ENCODE data around the gene TMEM132C. TPM values are rescaled to one million over a fixed set of nuclear protein-coding genes. Genes with fewer than 3 reads are reported as not detected.

Gene TMEM132C
- total RNA-seq, 1 donor from 2014 or later: not detected

DNA sequence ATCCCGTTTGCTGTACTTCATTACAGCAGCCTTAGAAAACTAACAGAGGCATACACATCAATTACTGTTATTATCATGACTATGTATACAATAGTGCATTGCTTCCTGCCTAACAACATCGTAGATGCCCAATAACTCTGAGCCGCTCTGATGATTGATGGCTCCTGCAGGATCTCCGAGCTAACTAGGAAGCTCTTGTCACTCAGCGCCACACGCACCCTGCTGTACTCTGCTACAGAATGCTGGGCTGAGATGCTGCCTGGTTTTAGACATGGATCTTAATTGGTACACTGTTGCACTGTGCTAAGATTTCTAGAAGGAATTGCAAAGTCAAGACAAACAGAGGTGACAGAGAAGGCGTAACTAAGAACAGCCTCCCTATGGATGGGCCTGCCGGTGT lies 387.5 kb downstream of the TMEM132C start:
- H3K4me3 ChIP-seq (ENCODE audit: low read depth, low read length): no peak overlapping the region
- TF ChIP-seq, protein P1, sequence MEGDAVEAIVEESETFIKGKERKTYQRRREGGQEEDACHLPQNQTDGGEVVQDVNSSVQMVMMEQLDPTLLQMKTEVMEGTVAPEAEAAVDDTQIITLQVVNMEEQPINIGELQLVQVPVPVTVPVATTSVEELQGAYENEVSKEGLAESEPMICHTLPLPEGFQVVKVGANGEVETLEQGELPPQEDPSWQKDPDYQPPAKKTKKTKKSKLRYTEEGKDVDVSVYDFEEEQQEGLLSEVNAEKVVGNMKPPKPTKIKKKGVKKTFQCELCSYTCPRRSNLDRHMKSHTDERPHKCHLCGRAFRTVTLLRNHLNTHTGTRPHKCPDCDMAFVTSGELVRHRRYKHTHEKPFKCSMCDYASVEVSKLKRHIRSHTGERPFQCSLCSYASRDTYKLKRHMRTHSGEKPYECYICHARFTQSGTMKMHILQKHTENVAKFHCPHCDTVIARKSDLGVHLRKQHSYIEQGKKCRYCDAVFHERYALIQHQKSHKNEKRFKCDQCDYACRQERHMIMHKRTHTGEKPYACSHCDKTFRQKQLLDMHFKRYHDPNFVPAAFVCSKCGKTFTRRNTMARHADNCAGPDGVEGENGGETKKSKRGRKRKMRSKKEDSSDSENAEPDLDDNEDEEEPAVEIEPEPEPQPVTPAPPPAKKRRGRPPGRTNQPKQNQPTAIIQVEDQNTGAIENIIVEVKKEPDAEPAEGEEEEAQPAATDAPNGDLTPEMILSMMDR (conservative IDR thresholded peaks at IDR 0.05; ENCODE audit: low read depth, low read length): no peak
- DNase-seq (ENCODE audit: low read depth): no peak

DNA sequence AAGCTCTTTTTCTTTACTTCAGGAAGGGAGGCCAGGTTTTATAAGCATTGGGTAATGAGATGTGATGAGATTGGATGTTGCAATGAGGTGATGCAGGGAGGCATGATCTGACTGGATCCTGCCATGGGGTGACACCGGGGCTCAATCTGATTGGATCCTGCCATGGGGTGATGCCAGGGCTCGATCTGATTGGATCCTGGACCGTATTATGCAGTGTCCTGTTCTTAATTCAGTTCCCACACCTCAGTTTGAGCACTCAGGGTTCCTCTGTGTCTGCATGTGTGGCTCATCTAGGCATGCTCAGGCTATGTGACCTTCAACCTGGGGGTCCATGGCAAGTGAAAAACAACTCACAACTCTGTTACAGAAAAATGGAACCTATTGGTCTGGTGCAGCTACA lies 390.4 kb downstream of the TMEM132C start:
- TF ChIP-seq, protein P1 (conservative IDR thresholded peaks at IDR 0.05; ENCODE audit: low read depth, low read length): no peak
- no peak for DNase-seq (ENCODE audit: low read depth)
- no peak overlapping the region for H3K4me3 ChIP-seq (ENCODE audit: low read depth, low read length)

DNA sequence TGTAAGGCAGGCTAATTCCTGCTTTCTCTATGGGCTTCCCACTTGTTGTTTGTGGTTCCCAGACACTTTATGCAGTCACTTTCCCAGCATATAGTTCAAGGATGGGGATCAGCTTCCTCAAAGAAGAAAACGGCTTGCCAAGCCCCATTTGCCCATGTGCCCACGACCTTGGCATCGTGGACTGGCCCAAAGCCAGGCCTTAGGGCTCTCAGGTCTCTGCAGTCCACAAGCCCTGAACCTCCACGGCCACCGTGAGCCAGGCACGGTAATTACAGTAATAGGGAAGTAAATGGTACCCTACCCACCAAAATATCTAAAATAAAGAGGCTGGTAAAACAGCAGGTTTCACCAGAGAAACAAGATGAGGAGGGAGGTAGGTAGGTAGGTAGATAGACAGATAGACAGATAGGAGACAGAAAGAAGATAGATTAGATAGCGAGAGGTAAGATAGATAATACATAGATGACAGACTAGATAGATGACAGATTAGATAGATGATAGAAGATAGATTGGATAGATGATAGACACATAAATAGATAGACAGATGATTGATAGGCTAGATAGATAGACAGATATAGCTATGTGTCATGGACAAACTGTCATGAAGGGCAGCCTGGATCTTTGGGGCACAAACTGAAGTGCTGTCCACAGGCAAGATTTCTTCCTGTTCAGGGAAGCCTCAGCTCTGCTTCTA lies 393.7 kb downstream of the TMEM132C start:
- no peak overlapping the region for H3K4me3 ChIP-seq (ENCODE audit: low read depth, low read length)
- TF ChIP-seq, protein P1 (conservative IDR thresholded peaks at IDR 0.05; ENCODE audit: low read depth, low read length): no peak
- no peak for DNase-seq (ENCODE audit: low read depth)

DNA sequence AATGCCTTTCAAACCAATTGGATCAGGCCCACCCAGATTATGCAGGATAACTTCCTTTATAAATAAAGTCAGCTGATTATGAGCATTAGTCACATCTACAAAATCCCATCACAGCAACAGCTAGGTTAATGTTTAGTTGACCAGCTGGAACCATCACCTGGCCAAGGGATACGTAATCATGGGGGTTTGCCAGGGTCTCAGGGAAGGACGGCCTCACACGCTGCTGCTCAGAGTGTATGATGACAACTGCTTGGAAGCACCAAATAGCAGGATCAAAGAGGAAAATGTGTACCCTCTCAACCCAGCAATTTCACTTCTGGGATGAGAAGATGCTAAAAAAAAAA lies 394.2 kb downstream of the TMEM132C start:
- peak; percentile 51 for DNase-seq (ENCODE audit: low read depth)
- TF ChIP-seq, protein P1 (conservative IDR thresholded peaks at IDR 0.05; ENCODE audit: low read depth, low read length): no peak
- H3K4me3 ChIP-seq (ENCODE audit: low read depth, low read length): no peak overlapping the region

DNA sequence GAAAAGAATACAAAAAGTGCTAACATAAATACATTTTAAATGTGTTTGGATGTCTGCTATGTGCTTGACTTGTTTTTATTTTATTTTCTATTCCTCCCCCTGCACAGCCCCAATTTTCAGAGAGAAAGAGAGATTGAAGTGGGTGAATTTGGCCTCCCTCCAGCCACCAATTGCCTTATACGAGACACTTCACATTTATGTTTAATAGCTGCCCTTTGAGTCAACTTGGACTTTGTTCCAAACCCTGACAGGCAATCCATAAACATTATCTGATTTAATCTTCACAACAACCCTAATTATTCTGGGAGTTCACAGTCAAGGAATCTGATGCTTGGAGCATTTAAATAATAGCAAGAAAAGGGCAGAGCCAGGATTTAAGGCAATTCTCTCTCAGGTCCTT lies 395.1 kb downstream of the TMEM132C start:
- TF ChIP-seq, protein P1 (conservative IDR thresholded peaks at IDR 0.05; ENCODE audit: low read depth, low read length): no peak
- DNase-seq (ENCODE audit: low read depth): no peak
- no peak overlapping the region for H3K4me3 ChIP-seq (ENCODE audit: low read depth, low read length)

DNA sequence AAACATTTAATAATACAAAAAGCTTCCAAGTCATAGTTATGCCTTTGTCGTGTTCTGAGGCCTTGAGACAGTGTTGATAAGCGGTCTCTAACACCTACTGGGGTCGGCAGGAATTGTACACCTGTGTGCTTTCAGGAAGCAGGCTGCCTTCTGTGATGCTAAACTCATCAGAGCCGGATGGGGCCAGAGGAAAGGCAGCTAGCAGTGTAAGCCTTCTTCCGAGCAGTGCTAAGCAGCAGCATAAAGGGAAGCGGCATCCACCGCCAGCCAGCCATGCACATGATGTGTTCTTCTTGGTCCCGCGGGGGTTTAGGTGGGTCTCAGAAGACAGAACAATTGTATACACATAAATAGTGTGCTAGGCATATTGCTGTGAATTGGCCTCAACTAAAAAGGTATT lies 397.5 kb downstream of the TMEM132C start:
- TF ChIP-seq, protein P1 (conservative IDR thresholded peaks at IDR 0.05; ENCODE audit: low read depth, low read length): no peak
- DNase-seq (ENCODE audit: low read depth): no peak

DNA sequence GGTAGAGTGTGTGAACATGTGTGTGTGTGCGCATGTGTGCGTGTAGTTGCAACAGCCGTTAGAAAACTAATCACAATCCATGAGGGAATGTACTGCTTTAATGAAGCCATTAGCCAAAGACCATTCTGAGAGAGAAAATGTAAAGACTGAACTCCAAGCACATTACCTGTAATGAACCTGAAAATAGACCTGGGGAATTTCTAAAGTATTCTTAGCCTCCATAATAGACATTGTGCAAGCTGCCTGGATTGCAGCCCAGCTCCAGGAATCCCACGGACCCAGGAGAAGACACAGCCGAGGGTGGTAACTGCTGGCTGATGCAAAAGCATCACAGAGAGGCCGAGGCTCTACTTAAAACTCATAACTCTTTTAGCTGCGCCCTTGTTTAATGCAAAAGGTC lies 400.2 kb downstream of the TMEM132C start:
- TF ChIP-seq, protein P1 (conservative IDR thresholded peaks at IDR 0.05; ENCODE audit: low read depth, low read length): no peak
- no peak overlapping the region for H3K4me3 ChIP-seq (ENCODE audit: low read depth, low read length)
- DNase-seq (ENCODE audit: low read depth): no peak

More for the DNA sequence above, 397.5 kb downstream of the TMEM132C start:
- H3K4me3 ChIP-seq (ENCODE audit: low read depth, low read length): no peak overlapping the region

Data from epithelial cell of proximal tubule (primary cell).